Measurements from ENCODE around the gene NOD1.
"Not testable (repeated sequence)": the region's sequence is repeated elsewhere in the genome, so short reads cannot be mapped to it uniquely, and the experiment has no call there.

NOD1 gene

GRCh38 chr7:30478349-30479201, at the start of gene NOD1:
Gene NOD1 (minus strand): TSS chr7:30478784. CDS start chr7:30456921, 21,863 bp downstream.
- peak; percentile 91 for DNase-seq (ENCODE audit: low read depth, low spot score)

DNA sequence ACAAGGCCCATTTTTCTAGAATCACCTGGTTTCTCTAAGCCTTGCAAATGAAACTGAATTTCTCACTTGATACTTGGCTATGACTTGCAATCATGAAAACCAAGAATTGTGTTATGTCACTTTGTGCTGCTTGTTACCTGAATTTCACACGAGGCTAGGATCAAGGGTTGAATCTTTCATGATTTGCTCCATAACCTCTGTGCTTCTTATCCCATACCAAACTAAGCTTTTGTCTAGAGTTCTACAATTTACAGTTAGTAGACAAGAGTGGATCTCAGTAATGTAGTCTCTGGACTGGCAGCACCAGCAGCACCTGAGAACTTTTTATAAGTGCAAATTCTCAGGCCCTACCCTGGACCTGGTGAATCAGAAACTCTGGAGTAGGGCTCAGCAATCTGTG, 48.7 kb upstream of the NOD1 start:
- not testable (repeated sequence) for DNase-seq (ENCODE audit: low read depth, low spot score)

DNA sequence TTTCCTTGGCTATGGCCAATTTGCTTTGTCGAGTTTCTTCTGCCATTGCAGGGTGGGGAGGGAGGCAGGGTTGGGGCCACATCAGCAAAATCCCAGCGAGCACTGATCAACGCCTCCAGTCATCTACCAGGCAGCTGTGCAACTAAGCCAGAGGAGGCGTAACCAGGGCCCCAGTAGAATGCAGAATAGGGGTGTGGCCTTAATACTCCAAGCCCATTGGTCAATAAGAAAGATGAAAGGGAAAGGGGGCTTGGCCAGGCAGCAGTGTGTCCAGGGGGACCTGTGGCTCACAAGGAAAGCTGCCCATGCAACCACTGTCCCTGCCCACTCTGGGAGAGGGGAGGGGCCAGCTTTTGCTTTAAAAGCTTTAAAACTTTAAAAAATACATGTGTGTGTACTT, 47.6 kb upstream of the NOD1 start:
- no peak for DNase-seq (ENCODE audit: low read depth, low spot score)

DNA sequence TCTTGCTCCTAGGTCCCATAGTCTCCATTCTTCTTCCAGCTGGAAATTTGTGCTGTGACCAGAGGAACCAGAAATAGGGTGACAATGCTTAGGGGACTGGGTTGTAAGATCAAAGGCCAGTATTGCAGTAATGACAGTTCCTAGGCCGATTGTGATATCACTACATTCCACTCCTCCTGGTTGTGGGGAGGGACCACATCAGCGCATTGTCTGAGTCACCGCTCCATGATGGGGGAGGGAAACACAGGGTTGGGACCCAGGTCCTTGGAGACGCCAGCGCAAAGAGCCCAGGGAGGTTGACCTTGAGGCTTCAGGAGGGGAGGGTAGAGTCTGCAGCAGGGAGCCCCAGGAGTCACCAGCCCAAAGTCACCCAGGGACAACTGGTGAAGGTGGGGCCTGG, 46.8 kb upstream of the NOD1 start:
- DNase-seq (ENCODE audit: low read depth, low spot score): no peak

DNA sequence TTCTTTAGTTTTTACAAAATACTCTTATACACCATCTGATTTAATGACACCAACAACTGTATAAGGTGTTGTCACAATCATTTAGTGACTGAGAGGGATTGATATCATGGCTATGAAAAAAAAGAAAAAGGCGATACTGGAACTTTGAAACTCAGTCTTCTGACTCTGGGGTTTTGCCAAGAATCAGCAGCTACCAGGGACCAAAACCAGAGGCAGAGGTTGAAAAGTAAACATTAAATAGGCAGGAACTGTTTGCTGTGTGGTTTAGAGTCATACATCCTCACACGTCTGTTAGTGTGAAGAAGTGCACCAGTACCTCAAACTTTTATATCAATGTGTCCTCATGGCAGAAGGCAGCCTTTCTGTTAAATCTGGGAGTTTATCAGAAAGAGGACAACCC, 46.0 kb upstream of the NOD1 start:
- peak; percentile 8 for DNase-seq (ENCODE audit: low read depth, low spot score)

DNA sequence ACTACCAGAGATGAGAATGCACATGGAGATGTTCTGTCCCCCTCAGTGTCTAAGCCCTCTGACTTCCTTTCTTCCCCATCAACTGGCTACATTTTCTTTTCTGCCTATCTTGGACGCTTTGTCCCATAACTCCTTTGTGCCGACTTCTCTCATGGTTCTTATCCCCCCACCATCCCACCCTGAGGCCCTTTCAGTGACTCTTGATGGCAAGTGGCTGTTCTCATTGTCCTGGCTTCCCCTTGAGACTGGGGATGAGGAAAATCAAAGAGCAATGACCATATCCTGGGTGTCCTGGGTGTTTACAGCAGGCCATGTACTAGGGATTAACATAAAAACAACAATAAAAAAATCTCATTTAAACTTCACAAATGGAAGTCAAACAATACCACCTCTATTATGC, 44.9 kb upstream of the NOD1 start:
- DNase-seq (ENCODE audit: low read depth, low spot score): no peak

DNA sequence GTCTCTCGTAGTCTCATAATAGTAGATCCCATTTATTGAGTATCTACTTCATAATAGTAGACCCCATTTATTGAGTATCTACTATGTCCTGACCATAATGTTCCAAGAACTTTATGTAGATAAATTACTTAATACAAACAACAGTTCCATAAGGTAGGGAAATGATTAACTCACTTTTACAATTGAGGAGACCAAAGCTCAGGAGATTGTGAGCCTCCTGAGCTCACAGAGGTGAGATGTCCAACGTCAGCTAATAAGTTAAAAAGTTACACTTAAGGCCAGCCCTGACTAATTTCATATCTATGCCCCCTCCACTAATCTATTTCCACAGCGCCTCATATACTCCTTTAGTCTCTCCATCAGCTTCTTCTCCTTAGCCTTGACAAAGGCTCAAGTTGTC, 43.6 kb upstream of the NOD1 start:
- DNase-seq (ENCODE audit: low read depth, low spot score): no peak

DNA sequence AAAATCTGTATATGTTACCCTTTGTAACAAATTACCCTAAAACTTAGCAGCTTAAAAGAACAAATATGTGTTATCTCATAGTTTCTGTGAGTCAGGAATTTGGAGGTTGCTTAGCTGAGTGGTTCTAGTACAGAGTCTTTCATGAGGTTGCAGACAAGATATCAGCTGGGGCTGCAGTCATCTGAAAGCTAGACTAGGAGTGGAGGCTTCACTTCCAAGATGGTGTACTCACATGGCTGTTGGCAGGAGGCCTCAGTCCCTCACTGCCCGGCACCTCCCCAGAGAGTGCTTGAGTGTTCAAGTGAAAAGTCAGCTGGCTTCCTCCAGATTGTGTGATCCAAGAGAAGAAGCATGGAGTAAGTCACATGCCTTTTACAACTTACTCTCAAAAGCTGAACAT, 42.9 kb upstream of the NOD1 start:
- DNase-seq (ENCODE audit: low read depth, low spot score): peak; percentile 12

- DNase-seq (ENCODE audit: low read depth, low spot score): no peak
These were observed 40.5 kb upstream of the NOD1 start for GRCh38 chr7:30519122-30519521.

GRCh38 chr7:30515761-30516160, 37.2 kb upstream of the NOD1 start:
- no peak for DNase-seq (ENCODE audit: low read depth, low spot score)

DNA sequence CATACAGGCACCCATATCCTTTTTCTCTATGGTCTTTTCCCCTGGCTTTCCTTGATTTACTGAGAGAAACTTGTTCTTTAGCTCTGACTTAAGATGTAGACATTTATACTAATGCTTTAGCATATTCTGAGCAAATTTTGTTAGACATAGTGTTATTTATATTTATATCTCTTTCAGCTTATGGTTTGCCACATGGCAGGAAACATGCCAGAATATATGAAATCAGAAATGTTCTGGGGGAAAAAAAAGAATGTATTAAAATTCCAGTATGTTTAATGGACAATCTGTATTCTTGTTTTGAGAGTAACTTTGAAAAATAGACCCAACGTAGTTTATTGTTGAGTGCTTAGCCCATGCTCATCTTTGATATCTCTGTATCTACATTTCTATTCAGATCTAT, 36.2 kb upstream of the NOD1 start:
- DNase-seq (ENCODE audit: low read depth, low spot score): no peak

DNA sequence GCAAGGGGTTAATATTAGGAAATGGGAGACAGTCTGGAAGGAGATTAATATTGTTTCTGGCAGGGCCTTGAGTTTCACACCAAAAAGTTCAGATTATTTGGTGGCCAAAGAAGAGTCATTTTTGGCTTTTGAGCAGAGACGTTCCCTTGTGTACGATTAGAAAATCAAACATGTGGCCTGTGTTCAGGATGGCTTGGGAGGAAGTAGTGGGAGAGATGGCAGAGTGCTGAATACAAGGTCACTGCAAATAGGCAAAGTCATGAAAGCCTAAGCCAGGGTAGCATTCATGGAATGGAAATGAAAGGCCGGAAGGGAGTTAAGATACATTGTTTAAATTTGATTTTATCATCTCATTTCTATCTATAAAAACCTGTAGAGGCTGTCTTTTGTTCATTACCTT, 35.6 kb upstream of the NOD1 start:
- DNase-seq (ENCODE audit: low read depth, low spot score): no peak

GRCh38 chr7:30513762-30514161, 35.2 kb upstream of the NOD1 start:
- no peak for DNase-seq (ENCODE audit: low read depth, low spot score)

DNA sequence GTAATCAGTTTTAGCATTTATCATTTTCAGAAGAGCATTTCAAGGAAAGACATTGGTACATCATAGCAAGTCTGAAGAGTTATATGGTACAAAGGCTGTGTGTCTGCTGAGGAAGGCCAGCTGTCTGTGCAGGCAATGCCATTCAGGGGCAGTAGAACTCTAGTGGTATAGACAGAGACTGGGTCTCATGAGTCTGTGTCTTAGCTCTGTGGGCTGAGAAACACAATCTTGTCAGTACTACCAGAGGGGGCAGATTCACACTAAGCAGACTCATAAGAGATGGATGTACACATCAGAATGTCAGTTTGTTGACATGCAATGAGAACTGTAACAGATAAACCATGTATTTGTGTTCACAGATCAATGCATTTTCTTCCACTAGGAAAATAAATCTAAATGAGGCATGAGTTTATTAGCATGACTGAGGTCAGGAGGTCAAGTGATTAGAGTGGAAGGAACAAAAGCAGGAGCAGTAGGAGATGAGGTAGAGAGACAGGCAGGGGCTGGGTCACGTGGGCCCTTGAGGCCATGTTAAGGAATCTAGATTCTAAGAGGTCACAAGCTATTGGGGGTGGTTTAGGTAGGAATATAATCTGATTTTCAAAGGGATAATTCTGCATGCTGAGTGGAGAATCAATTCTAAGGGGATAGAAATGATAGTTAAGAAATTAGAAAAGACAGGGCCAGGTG, 33.5 kb upstream of the NOD1 start:
- no peak for DNase-seq (ENCODE audit: low read depth, low spot score)

- no peak for DNase-seq (ENCODE audit: low read depth, low spot score)
These were observed 32.9 kb upstream of the NOD1 start for GRCh38 chr7:30511494-30511893.

DNA sequence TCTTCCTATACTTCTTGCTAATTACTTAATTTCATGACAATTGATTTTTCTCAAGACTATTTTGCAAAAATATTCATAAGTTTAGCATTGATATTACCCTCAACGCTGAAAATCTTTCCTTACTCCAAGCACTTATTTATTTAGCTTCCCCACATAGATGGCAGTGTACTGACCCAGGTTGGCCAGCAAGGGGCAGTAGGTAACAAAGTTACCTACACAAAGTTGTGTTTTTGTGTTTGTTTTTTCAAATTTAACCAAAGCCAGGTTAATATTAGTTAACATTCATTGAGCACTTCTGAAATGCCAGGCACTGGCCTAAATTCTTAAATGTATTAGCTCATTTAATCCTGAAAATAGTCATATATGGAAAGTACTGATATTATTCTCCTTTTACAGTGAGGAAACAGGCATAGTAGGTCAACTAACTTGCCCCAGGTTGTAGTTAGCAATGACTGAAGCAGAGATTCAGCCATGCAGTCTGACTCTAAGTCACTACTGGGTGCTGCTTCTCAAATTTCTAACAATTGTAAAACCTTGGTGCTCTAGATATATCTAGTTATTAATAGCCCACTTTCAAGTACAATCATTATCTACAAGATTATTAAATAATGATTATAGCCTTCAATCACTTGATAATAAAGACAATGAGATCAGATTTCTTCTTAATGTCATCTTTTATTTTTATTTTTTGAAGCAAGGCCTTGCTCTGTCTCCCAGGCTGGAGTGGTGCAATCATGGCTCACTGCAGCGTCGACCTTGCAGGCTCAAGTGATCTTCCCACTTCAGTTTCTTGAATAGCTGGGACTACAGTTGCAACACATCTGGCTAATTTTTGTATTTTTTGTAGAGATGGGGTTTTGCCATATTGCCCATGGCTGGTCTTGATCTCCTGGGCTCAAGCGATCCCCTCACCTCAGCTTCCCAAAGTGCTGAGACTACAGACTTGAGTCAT, 31.8 kb upstream of the NOD1 start:
- DNase-seq (ENCODE audit: low read depth, low spot score): peak; percentile 64

GRCh38 chr7:30509171-30509857, 30.7 kb upstream of the NOD1 start:
- not testable (repeated sequence) for DNase-seq (ENCODE audit: low read depth, low spot score)

DNA sequence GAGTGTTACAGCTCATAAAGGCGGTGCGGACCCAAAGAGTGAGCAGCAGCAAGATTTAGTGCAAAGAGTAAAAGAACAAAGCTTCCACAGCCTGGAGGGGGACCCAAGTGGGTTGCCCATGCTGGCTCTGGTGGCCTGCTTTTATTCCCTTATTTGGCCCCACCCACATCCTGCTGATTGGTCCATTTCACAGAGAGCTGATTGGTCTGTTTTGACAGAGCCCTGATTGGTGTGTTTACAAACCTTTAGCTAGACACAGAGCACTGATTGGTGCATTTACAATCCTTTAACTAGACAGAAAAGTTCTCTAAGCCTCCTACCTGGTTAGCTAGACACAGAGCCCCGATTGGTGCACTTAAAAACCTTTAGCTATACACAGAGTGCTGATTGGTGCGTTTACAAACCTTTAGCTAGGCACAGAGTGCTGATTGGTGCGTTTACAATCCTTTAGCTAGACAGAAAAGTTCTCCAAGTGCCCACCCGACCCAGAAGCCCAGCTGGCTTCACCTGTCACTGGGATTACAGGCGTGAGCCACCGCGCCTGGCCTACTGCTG, 28.8 kb upstream of the NOD1 start:
- not testable (repeated sequence) for DNase-seq (ENCODE audit: low read depth, low spot score)

DNA sequence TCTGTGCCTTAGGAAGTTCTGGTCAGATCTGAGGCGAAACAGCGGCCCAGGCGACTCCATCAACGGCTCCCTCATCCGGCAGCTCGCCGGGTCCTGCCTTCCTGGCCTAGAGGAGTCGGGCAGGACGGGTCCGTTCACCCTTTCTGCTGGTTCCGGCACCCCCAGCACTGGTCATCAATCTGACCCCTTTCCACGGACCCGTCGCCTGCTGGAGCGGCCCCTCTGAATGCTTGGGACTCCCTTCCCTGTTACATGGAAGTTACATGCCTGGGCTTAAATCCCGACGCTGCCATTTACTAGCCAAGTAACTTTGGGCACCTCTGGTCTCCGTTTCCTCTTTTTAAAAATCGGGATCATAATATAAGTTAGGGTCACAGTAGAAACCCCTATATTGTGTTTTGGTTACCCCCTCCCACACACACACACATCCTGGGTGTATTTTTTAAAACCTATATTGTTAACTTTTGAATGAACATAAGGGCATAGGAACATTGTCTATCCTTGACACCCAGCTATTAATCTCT, 26.7 kb upstream of the NOD1 start:
- no peak for DNase-seq (ENCODE audit: low read depth, low spot score)

DNA sequence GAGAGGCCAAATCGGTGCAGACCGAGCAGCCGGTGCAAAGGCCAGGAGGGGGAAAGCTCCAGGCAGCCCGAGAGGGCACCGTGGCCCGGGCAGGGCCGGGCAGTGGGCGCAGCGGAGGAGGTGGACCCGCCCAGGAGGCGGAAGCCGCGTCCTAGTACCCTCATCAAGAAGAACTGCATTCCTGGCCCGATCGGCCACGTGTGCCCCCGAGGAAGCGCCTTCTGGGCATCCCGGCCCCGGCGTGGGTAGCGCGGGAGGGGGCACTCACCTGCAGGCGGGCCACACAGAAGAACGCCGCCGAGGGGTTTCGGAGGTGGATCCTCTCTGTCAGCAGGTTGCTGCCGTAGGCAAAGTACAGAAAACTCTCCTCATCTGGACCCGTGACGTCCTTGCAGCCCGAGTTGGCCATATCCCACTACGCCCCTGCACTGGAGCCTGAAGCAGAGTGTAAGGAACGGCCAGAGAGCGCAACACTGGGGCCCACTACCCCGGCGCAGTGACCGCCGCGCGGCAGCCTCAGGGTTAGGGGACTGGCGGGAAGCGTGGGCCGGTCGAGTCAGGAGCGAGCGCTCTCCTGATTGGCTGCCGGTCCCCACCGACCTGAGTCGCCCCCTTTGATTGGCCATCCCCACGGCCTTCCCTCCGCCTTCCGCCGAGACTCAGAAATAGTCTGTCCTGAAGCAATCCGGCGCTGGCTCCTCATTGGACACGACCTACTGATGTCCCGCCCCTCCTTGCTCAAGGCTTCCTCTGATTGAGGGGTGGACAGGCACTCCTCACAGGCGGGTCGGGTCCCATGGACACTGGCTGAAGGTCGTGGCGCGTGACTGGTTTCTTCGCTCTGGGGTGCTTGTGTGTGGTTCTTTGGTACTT, 26.0 kb upstream of the NOD1 start, which contains the start of gene GGCT:
TSS of gene GGCT (minus strand) at position 529 of the 873 bp plus-strand sequence. CDS start at position 409, 120 bp downstream.
- peak; percentile 99 for DNase-seq (ENCODE audit: low read depth, low spot score)
